D721Med (cell line): ENCODE results near the gene AGPAT2.

ENCODE experiments used
- DNase-seq: peaks from one replicate; pipeline ENCODE4 v3.0.0; 2011; ENCODE audit warnings: low spot score; ENCODE audit not compliant: insufficient read length
- FAIRE-seq: peaks from 2 replicates; lab custom pipeline; 2011; peaks lifted over from hg19 to GRCh38; lab: Jason Lieb, UNC
- TF ChIP-seq, protein P1 (sequence below): IDR thresholded peaks from 2 replicates; pipeline ENCODE4 v1.5.1; 2012; ENCODE audit warnings: mild to moderate bottlenecking, control low read depth; ENCODE audit not compliant: insufficient read depth; ENCODE audit errors: missing control alignments

The AGPAT2 gene

GRCh38 chr9:136694872-136695247 is 7.6 kb upstream of the AGPAT2 start:
- FAIRE-seq (no peak), DNase-seq (no peak)
- TF ChIP-seq, protein P1, sequence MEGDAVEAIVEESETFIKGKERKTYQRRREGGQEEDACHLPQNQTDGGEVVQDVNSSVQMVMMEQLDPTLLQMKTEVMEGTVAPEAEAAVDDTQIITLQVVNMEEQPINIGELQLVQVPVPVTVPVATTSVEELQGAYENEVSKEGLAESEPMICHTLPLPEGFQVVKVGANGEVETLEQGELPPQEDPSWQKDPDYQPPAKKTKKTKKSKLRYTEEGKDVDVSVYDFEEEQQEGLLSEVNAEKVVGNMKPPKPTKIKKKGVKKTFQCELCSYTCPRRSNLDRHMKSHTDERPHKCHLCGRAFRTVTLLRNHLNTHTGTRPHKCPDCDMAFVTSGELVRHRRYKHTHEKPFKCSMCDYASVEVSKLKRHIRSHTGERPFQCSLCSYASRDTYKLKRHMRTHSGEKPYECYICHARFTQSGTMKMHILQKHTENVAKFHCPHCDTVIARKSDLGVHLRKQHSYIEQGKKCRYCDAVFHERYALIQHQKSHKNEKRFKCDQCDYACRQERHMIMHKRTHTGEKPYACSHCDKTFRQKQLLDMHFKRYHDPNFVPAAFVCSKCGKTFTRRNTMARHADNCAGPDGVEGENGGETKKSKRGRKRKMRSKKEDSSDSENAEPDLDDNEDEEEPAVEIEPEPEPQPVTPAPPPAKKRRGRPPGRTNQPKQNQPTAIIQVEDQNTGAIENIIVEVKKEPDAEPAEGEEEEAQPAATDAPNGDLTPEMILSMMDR = no peak

GRCh38 chr9:136694163-136694871 is 7.1 kb upstream of the AGPAT2 start:
- TF ChIP-seq, protein P1 = peak; percentile 39
- DNase-seq = peak; percentile 89
- FAIRE-seq = no peak

GRCh38 chr9:136693490-136694162 is 6.4 kb upstream of the AGPAT2 start:
- FAIRE-seq = no peak
- TF ChIP-seq, protein P1 = no peak
- DNase-seq = no peak

DNA sequence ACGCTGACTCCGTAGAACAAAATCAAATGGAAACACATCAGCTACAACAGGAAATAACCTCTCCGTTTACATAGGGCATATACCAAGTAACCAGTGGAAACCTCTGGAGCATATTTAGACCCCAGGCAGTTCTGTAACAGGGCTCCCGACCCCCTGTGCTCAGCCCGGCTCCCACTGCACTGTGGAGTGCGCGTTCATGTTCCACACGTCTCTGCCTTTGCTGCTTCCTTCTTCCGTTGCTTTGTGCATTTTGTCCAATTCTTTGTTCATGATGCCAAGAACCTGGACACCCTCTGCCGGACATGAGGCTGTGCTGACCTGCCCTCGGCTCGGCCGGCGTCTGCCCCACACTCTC is 5.9 kb upstream of the AGPAT2 start:
- TF ChIP-seq, protein P1 = no peak
- FAIRE-seq = no peak

GRCh38 chr9:136692185-136693134 is 5.2 kb upstream of the AGPAT2 start:
- FAIRE-seq (no peak), DNase-seq (no peak)
- TF ChIP-seq, protein P1 = no peak

More for the DNA sequence above, 5.9 kb upstream of the AGPAT2 start:
- DNase-seq = no peak

DNA sequence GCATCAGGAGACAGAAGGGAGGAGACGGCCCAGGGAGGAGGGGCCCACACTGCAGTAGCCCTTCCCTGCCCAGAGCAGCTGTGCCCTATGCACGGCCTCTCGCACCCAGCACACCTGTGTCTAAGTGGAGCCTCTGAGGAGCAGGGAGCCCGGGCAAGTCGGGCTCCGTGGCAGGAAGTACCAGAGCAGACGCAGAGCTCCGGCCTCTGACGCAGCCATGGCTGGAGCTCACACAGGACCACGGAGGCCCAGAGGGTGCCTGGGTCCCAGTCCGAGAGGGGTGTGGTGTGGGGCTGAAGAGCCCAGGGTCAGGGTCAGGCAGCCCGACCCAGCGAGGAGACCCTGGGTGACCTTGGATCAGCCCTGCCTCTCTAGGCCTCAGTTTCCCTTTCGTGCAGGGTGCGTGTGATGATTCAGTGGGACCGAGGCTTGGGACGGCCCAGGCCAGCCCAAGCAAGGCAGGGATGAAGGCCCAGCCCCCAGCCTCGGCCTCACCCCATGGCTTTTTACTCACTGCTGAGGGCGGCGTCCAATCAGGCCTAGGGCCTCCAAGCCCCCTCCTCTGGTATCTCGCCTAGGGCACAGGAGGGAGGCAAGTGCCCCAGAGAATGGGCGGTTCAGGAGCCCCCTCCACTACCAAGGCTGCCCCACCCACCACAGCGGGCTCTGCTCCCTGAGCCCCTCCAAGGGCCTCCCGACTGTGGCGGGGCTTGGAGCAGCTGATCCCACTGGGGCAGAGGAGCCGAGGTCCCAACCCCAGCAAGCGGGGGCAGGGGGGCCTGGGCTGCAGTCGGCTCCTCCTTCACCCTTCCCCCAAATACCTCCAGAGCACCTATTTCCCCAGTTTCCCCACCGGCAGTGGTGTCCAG is 4.3 kb upstream of the AGPAT2 start:
- DNase-seq (no peak), FAIRE-seq (no peak)
- TF ChIP-seq, protein P1 = no peak
